Type B pancreatic cell (in vitro differentiated cells): ENCODE results near the gene SALL1. TPM values are rescaled to one million over a fixed set of nuclear protein-coding genes. Genes with fewer than 3 reads are reported as not detected.

Experiments
- DNase-seq: peaks from one replicate; pipeline ENCODE4 v3.0.0; 2021; ENCODE audit warnings: mixed read lengths; ENCODE audit not compliant: unreplicated experiment; ENCODE audit errors: extremely low spot score
- H3K27ac Mint-ChIP-seq: 2 replicates; pipeline ENCODE4 v1.8.0; 2021; ENCODE audit warnings: mild to moderate bottlenecking, mixed read lengths
- H3K27me3 Mint-ChIP-seq: 2 replicates; pipeline ENCODE4 v1.8.0; 2021; ENCODE audit warnings: mixed read lengths
- H3K36me3 Mint-ChIP-seq: 2 replicates; pipeline ENCODE4 v1.8.0; 2021; ENCODE audit warnings: mixed read lengths
- H3K4me1 Mint-ChIP-seq: one replicate; pipeline ENCODE4 v1.8.0; 2021; ENCODE audit warnings: mixed read lengths; ENCODE audit not compliant: unreplicated experiment
- H3K4me3 Mint-ChIP-seq: 2 replicates; pipeline ENCODE4 v1.8.0; 2021; ENCODE audit warnings: mild to moderate bottlenecking, mixed read lengths
- H3K9me3 Mint-ChIP-seq: 2 replicates; pipeline ENCODE4 v1.8.0; 2021; ENCODE audit warnings: mixed read lengths
- CTCF ChIP-seq: fragments of 200-600 bp; sonication (generic); conservative IDR thresholded peaks from 2 replicates; pipeline ENCODE4 v1.5.0; 2021; ENCODE audit warnings: antibody characterized with exemption, mild to moderate bottlenecking
- total RNA-seq: library from RNA; stranded (reverse); gene quantifications from 2 replicates; pipeline ENCODE4 v1.2.1, GENCODE V29; 2021; ENCODE audit warnings: low replicate concordance

Gene SALL1
- total RNA-seq, 1 donor from 2014 or later: 27.0 TPM

GRCh38 chr16:51110700-51111157 lies 40.3 kb downstream of the SALL1 start:
- DNase-seq: no peak
- peaks cover 29% of the 10 kb centered on the region for H3K4me1 Mint-ChIP-seq
- no peak overlapping the region for H3K4me3 Mint-ChIP-seq
- peaks cover 74% of the 10 kb centered on the region for H3K27me3 Mint-ChIP-seq
- H3K9me3 Mint-ChIP-seq: no peaks in the 10 kb centered on the region
- no peak for TF ChIP-seq CTCF
- H3K27ac Mint-ChIP-seq: no peak overlapping the region
- no peaks in the 10 kb centered on the region for H3K36me3 Mint-ChIP-seq

GRCh38 chr16:51109173-51109572 lies 41.9 kb downstream of the SALL1 start:
- Mint-ChIP-seq H3K9me3 (no peaks in the 10 kb centered on the region), H3K27ac (no peak overlapping the region), H3K27me3 (peaks cover 64% of the 10 kb centered on the region), H3K4me3 (no peak overlapping the region), H3K36me3 (no peaks in the 10 kb centered on the region), H3K4me1 (peaks cover 23% of the 10 kb centered on the region)
- TF ChIP-seq CTCF: no peak
- DNase-seq: no peak

- DNase-seq: no peak
- H3K9me3 Mint-ChIP-seq: no peaks in the 10 kb centered on the region
- no peaks in the 10 kb centered on the region for H3K36me3 Mint-ChIP-seq
- H3K27me3 Mint-ChIP-seq: peaks cover 51% of the 10 kb centered on the region
- TF ChIP-seq CTCF: no peak
- no peak overlapping the region for H3K4me3 Mint-ChIP-seq
- peaks cover 13% of the 10 kb centered on the region for H3K4me1 Mint-ChIP-seq
- H3K27ac Mint-ChIP-seq: no peak overlapping the region
Observed at GRCh38 chr16:51107742-51108141, 43.3 kb downstream of the SALL1 start.

GRCh38 chr16:51106535-51106934 lies 44.5 kb downstream of the SALL1 start:
- H3K36me3 Mint-ChIP-seq: no peaks in the 10 kb centered on the region
- no peak for DNase-seq
- H3K27me3 Mint-ChIP-seq: peaks cover 46% of the 10 kb centered on the region
- TF ChIP-seq CTCF: no peak
- no peak overlapping the region for H3K4me3 Mint-ChIP-seq
- H3K9me3 Mint-ChIP-seq: no peaks in the 10 kb centered on the region
- H3K27ac Mint-ChIP-seq: no peak overlapping the region
- peaks cover 3% of the 10 kb centered on the region for H3K4me1 Mint-ChIP-seq

- Mint-ChIP-seq H3K9me3 (no peaks in the 10 kb centered on the region), H3K4me3 (no peak overlapping the region), H3K27ac (no peak overlapping the region), H3K4me1 (no peaks in the 10 kb centered on the region), H3K36me3 (no peaks in the 10 kb centered on the region), H3K27me3 (peaks cover 33% of the 10 kb centered on the region)
- TF ChIP-seq CTCF: no peak
- DNase-seq: no peak
Observed at GRCh38 chr16:51103590-51103989, 47.5 kb downstream of the SALL1 start.

GRCh38 chr16:51097729-51098128 lies 53.3 kb downstream of the SALL1 start:
- no peaks in the 10 kb centered on the region for H3K9me3 Mint-ChIP-seq
- H3K27me3 Mint-ChIP-seq: peaks cover 42% of the 10 kb centered on the region
- peaks cover 5% of the 10 kb centered on the region for H3K4me1 Mint-ChIP-seq
- no peak for TF ChIP-seq CTCF
- no peaks in the 10 kb centered on the region for H3K36me3 Mint-ChIP-seq
- H3K27ac Mint-ChIP-seq: no peak overlapping the region
- DNase-seq: no peak
- H3K4me3 Mint-ChIP-seq: no peak overlapping the region
